ENCODE measurements around the gene KIRREL3. TPM values are rescaled to one million over a fixed set of nuclear protein-coding genes. Genes with fewer than 3 reads are reported as not detected.
A peak's percentile ranks its signal among the peaks of the same experiment; 100 is the strongest.

Gene KIRREL3
- total and polyA plus RNA-seq, 9 of the 15 experiments (the other 6 are each of a cell fraction or from before 2014, with no cell fraction given): 0.04 to 0.10 TPM; not detected in 7

- POLR2A ChIA-PET: no interaction called here
- FAIRE-seq: no peak
- Histone ChIP-seq H3K27me3 (ENCODE audit: control insufficient read depth in 2 of 2, insufficient read depth in 2 of 2, low read length in 2 of 2) (peaks cover 4 to 47% of the 10 kb centered on the region in 2 experiments; a peak in 4 of 5 replicates), H3K4me1 (replicated peaks in 1 of 2; ENCODE audit: control insufficient read depth in 2 of 2, insufficient read depth in 2 of 2, low read length in 2 of 2) (peaks cover 3 to 4% of the 10 kb centered on the region in 2 experiments; a peak in 3 of 5 replicates), H3K36me3 (ENCODE audit: control insufficient read depth, insufficient read depth, low read length) (no peaks in the 10 kb centered on the region), H3K4me2 (ENCODE audit: insufficient read depth, low read length) (no peak overlapping the region), H3K4me3 (no peak overlapping the region), H4K20me1 (replicated peaks; ENCODE audit: control insufficient read depth, insufficient read depth, low read length) (no peaks in the 10 kb centered on the region), H3K9ac (ENCODE audit: insufficient read depth in 1 of 2, low read depth in 2 of 2, low read length in 2 of 2) (no peak overlapping the region), H2AFZ (ENCODE audit: low read depth, low read length) (no peak overlapping the region), H3K9me1 (ENCODE audit: control insufficient read depth, insufficient read depth, low read length) (no peaks in the 10 kb centered on the region), H3K79me2 (ENCODE audit: control insufficient read depth, insufficient read depth, low read length) (no peaks in the 10 kb centered on the region), H3K9me3 (replicated peaks; ENCODE audit: control insufficient read depth, insufficient read depth, low read depth, low read length) (no peaks in the 10 kb centered on the region), H3K27ac (ENCODE audit: extremely low read depth, low read depth, low read length) (no peak overlapping the region)
- peak in 1 of 4 experiments; percentile 9 for DNase-seq (ENCODE audit: extremely low read depth in 1 of 4, low spot score in 3 of 4)
- ATAC-seq: no peak
- CTCF ChIA-PET (ENCODE audit: low intra/inter-chr PET ratio): no interaction called here
- in situ Hi-C loops (cut with MboI) (no loop called here), intact Hi-C loops (cut with micrococcal nuclease) (no loop called here)
- BruUV-seq (replicated peaks): no TSS peak
- WGBS (ENCODE audit: insufficient coverage, low coverage, missing lambda C conversion rate): 3% methylated on average over 14 of the region's 14 CpGs
- no peak for TF ChIP-seq GABPB1 (CRISPR knock-in tag; IDR thresholded peaks at IDR 0.05)
- no peak for TF ChIP-seq PTRF (tag; IDR thresholded peaks at IDR 0.05)
- TF ChIP-seq CREBBP (IDR thresholded peaks at IDR 0.05; ENCODE audit: low read depth, low read length): no peak
- no peak for TF ChIP-seq RBM15 (IDR thresholded peaks at IDR 0.05; ENCODE audit: insufficient read depth, low read length)
- TF ChIP-seq AFF1 (IDR thresholded peaks at IDR 0.05; ENCODE audit: low read depth in 1 of 2, partially characterized antibody in 2 of 2): no peak
- no peak for TF ChIP-seq MLX (CRISPR knock-in tag; conservative IDR thresholded peaks at IDR 0.05)
- no peak for TF ChIP-seq POU5F1 (IDR thresholded peaks at IDR 0.05; ENCODE audit: borderline replicate concordance, low read depth, low read length, partially characterized antibody)
- TF ChIP-seq CEBPZ (IDR thresholded peaks at IDR 0.05; ENCODE audit: borderline replicate concordance, low read depth, low read length): no peak
- no peak for TF ChIP-seq ATF6 (CRISPR knock-in tag; IDR thresholded peaks at IDR 0.05)
Observed at GRCh38 chr11:126477535-126478305, 522.9 kb downstream of the KIRREL3 start.

Data from K562 (cell line).